IMR-90 (cell line): Measurements from ENCODE around the gene FKBP6. TPM values are rescaled to one million over a fixed set of nuclear protein-coding genes. Genes with fewer than 3 reads are reported as not detected.

ENCODE experiments used
- ATAC-seq: fragments of 200-7000 bp; cut with Tn5 transposase; 2 replicates; pipeline ENCODE4 v1.9.1; 2020; ENCODE audit warnings: low read depth, mild to moderate bottlenecking, moderate library complexity
- BruUV-seq: library from RNA; stranded (reverse); fragments of 400-500 nt; replicated peaks from 2 replicates; lab custom pipeline; 2021; lab: Mats Ljungman, UMichigan
- CTCF ChIA-PET: fragments of 300-600 bp; formaldehyde crosslinking; extraction: SDS; loops from one replicate; lab custom pipeline; 2021; ENCODE audit warnings: antibody characterized with exemption; lab: Yijun Ruan, JAX
- POLR2A ChIA-PET: fragments of 300-600 bp; sonication (Branson Sonifier 250); formaldehyde crosslinking; loops from one replicate; lab custom pipeline; 2022; ENCODE audit warnings: antibody characterized with exemption; ENCODE audit not compliant: unreplicated experiment; lab: Charles Lee
- DNase-seq: peaks from one replicate; pipeline ENCODE4 v3.0.0; 2013
- H2AFZ ChIP-seq: replicated peaks from 2 replicates; pipeline ENCODE3; 2013; ENCODE audit warnings: low read length, mild to moderate bottlenecking; ENCODE audit not compliant: poor library complexity
- H2AK5ac ChIP-seq: 2 replicates; pipeline ENCODE4 v1.6.1; 2013; ENCODE audit warnings: low read depth, low read length, inconsistent platforms
- H2AK9ac ChIP-seq: replicated peaks from 2 replicates; pipeline ENCODE3; 2013; ENCODE audit warnings: mild to moderate bottlenecking, low read depth, low read length, moderate library complexity; ENCODE audit not compliant: poor library complexity
- H2BK120ac ChIP-seq: 2 replicates; pipeline ENCODE4 v1.6.1; 2013; ENCODE audit warnings: low read depth, low read length, inconsistent platforms
- H2BK15ac ChIP-seq: 3 replicates; pipeline ENCODE4 v1.6.1; 2013; ENCODE audit warnings: low read depth, low read length, inconsistent platforms
- H2BK20ac ChIP-seq: 2 replicates; pipeline ENCODE4 v1.6.1; 2013; ENCODE audit warnings: low read depth, mild to moderate bottlenecking, inconsistent platforms, low read length, moderate library complexity
- H2BK5ac ChIP-seq: 2 replicates; pipeline ENCODE4 v1.6.1; 2013; ENCODE audit warnings: mild to moderate bottlenecking, low read depth, low read length, inconsistent platforms; ENCODE audit not compliant: poor library complexity, severe bottlenecking
- H3K14ac ChIP-seq: replicated peaks from 2 replicates; pipeline ENCODE4 v1.6.1; 2013; ENCODE audit warnings: low read depth, low read length, inconsistent platforms
- H3K18ac ChIP-seq: 2 replicates; pipeline ENCODE4 v1.6.1; 2013; ENCODE audit warnings: low read depth, low read length, control low read depth
- H3K23ac ChIP-seq: 2 replicates; pipeline ENCODE4 v1.6.1; 2013; ENCODE audit warnings: low read depth, low read length, inconsistent platforms
- H3K27ac ChIP-seq: 2 replicates; pipeline ENCODE4 v1.5.1; 2013; ENCODE audit warnings: mild to moderate bottlenecking, control low read depth, low read length; ENCODE audit not compliant: insufficient read depth
- H3K27me3 ChIP-seq: 2 replicates; pipeline ENCODE4 v1.6.1; 2013; ENCODE audit warnings: low read length; ENCODE audit not compliant: control insufficient read depth, insufficient read depth
- H3K36me3 ChIP-seq: 2 replicates; pipeline ENCODE4 v1.6.1; 2013; ENCODE audit warnings: low read length, mixed read lengths; ENCODE audit not compliant: control insufficient read depth, insufficient read depth
- H3K4ac ChIP-seq: 2 replicates; pipeline ENCODE4 v1.6.1; 2013; ENCODE audit warnings: low read depth, low read length, inconsistent platforms
- H3K4me1 ChIP-seq: 2 replicates; pipeline ENCODE4 v1.6.1; 2013; ENCODE audit warnings: low read length, mixed read lengths; ENCODE audit not compliant: control insufficient read depth, insufficient read depth
- H3K4me2 ChIP-seq: 2 replicates; pipeline ENCODE4 v1.6.1; 2013; ENCODE audit warnings: low read depth, mild to moderate bottlenecking, control low read depth, low read length, moderate library complexity
- H3K4me3 ChIP-seq: 2 replicates; pipeline ENCODE4 v1.5.1; 2013; ENCODE audit warnings: low read depth, mild to moderate bottlenecking, control low read depth, low read length, moderate library complexity; ENCODE audit not compliant: insufficient read depth
- H3K56ac ChIP-seq: 2 replicates; pipeline ENCODE4 v1.6.1; 2013; ENCODE audit warnings: low read length, inconsistent platforms; ENCODE audit not compliant: insufficient read depth; ENCODE audit errors: extremely low read depth
- H3K79me1 ChIP-seq, 2 experiments: 2 replicates each; pipeline ENCODE4 v1.6.1; 2013; ENCODE audit warnings: low read length in 2 of 2, inconsistent platforms in 1 of 2, low read depth in 1 of 2
- H3K9ac ChIP-seq: 2 replicates; pipeline ENCODE4 v1.6.1; 2013; ENCODE audit warnings: low read depth, low read length, control low read depth
- H3K9me1 ChIP-seq: 2 replicates; pipeline ENCODE4 v1.6.1; 2013; ENCODE audit warnings: low read length, inconsistent platforms; ENCODE audit not compliant: insufficient read depth
- H3K9me3 ChIP-seq: 2 replicates; pipeline ENCODE4 v1.6.1; 2013; ENCODE audit warnings: low read length; ENCODE audit not compliant: control insufficient read depth, insufficient read depth
- H4K20me1 ChIP-seq: 2 replicates; pipeline ENCODE4 v1.6.1; 2013; ENCODE audit warnings: low read length, inconsistent platforms; ENCODE audit not compliant: insufficient read depth
- H4K5ac ChIP-seq: 2 replicates; pipeline ENCODE4 v1.6.1; 2013; ENCODE audit warnings: mild to moderate bottlenecking, low read depth, low read length, control low read depth
- H4K8ac ChIP-seq, 2 experiments: 2 replicates each; pipeline ENCODE4 v1.6.1; 2013; ENCODE audit warnings: low read depth in 2 of 2, low read length in 2 of 2, control low read depth in 1 of 2, inconsistent platforms in 1 of 2
- H4K91ac ChIP-seq: 2 replicates; pipeline ENCODE4 v1.6.1; 2013; ENCODE audit warnings: low read depth, low read length, inconsistent platforms; ENCODE audit not compliant: insufficient read depth
- BHLHE40 ChIP-seq: fragments of 150-350 bp; IDR thresholded peaks from 2 replicates; pipeline ENCODE4 v1.6.1; 2016; ENCODE audit warnings: mild to moderate bottlenecking, low read depth, low read length
- CEBPB ChIP-seq: IDR thresholded peaks from 2 replicates; pipeline ENCODE4 v1.6.1; 2012; ENCODE audit warnings: low read depth, low read length, improper control_type of control experiment
- CHD1 ChIP-seq: IDR thresholded peaks from 2 replicates; pipeline ENCODE4 v1.6.1; 2012; ENCODE audit warnings: low read depth, low read length, improper control_type of control experiment
- CTCF ChIP-seq: conservative IDR thresholded peaks from 2 replicates; pipeline ENCODE4 v1.5.1; 2012; ENCODE audit warnings: mild to moderate bottlenecking, low read depth, low read length, improper control_type of control experiment
- ELK1 ChIP-seq: fragments of 150-350 bp; IDR thresholded peaks from 2 replicates; pipeline ENCODE4 v1.6.1; 2016; ENCODE audit warnings: low read depth, mild to moderate bottlenecking, low read length, moderate library complexity, borderline replicate concordance
- MAZ ChIP-seq: IDR thresholded peaks from 2 replicates; pipeline ENCODE4 v1.6.1; 2012; ENCODE audit warnings: low read depth, mild to moderate bottlenecking, low read length, improper control_type of control experiment, moderate library complexity, borderline replicate concordance
- NFE2L2 ChIP-seq: fragments of 150-350 bp; IDR thresholded peaks from 2 replicates; pipeline ENCODE4 v1.6.1; 2016; ENCODE audit warnings: low read depth, mild to moderate bottlenecking, low read length
- POLR2A ChIP-seq: IDR thresholded peaks from 2 replicates; pipeline ENCODE4 v1.6.1; 2012; ENCODE audit warnings: mild to moderate bottlenecking, low read depth, low read length
- RAD21 ChIP-seq: IDR thresholded peaks from 2 replicates; pipeline ENCODE4 v1.6.1; 2012; ENCODE audit warnings: low read length, improper control_type of control experiment
- RCOR1 ChIP-seq: IDR thresholded peaks from 2 replicates; pipeline ENCODE4 v1.6.1; 2012; ENCODE audit warnings: mild to moderate bottlenecking, low read length, improper control_type of control experiment; ENCODE audit not compliant: insufficient replicate concordance
- RFX5 ChIP-seq: IDR thresholded peaks from 2 replicates; pipeline ENCODE4 v1.8.0; 2012; ENCODE audit warnings: low read depth, mild to moderate bottlenecking, low read length, moderate library complexity
- SMC3 ChIP-seq: fragments of 150-350 bp; IDR thresholded peaks from 2 replicates; pipeline ENCODE4 v1.6.1; 2016; ENCODE audit warnings: low read depth, mild to moderate bottlenecking, antibody characterized with exemption, low read length, moderate library complexity
- USF2 ChIP-seq: fragments of 150-350 bp; IDR thresholded peaks from 2 replicates; pipeline ENCODE4 v1.6.1; 2017; ENCODE audit warnings: mild to moderate bottlenecking, antibody characterized with exemption, low read length, low read depth
- WGBS, 2 experiments: methylation state at CpG; one replicate each; pipeline versions ENCODE4 v1.1.5 to v1.1.7; 2013; ENCODE audit warnings: missing lambda C conversion rate in 2 of 2; ENCODE audit not compliant: insufficient read length in 1 of 2; ENCODE audit errors: extremely low coverage in 2 of 2; 5-methylcytosine and 5-hydroxymethylcytosine counted together
- dilution Hi-C: fragments of 300-500 bp; cut with HindIII; formaldehyde crosslinking; loops from one replicate; pipeline ENCODE4 v1.14.3; 2018; ENCODE audit warnings: low sequenced_read_pairs; ENCODE audit not compliant: unreplicated experiment
- in situ Hi-C: fragments of 300-500 bp; cut with MboI; formaldehyde crosslinking; loops from 3 replicates; pipeline ENCODE4 v1.14.3; 2019; ENCODE audit warnings: low sequenced_read_pairs, inconsistent platforms, mixed read lengths
- intact Hi-C: fragments of 100-400 bp; cut with micrococcal nuclease; formaldehyde crosslinking; loops from 2 replicates; pipeline ENCODE4 v1.10.0; 2022
- polyA plus RNA-seq, 3 experiments: library from polyadenylated mRNA; depleted of rRNA; stranded (reverse); fragments of >200 nt; gene quantifications; 2 replicates each; pipeline ENCODE4 v1.2.3, GENCODE V29; 2012; ENCODE audit warnings: low replicate concordance in 1 of 3
- total RNA-seq: library from RNA; depleted of rRNA; stranded (reverse); fragments of >200 nt; gene quantifications from 2 replicates; pipeline ENCODE4 v1.2.3, GENCODE V29; 2012

FKBP6 gene
- total and polyA plus RNA-seq, 2 of the 4 experiments (the other 2 are of a cell fraction) = not detected

GRCh38 chr7:73308074-73308664, 19.8 kb upstream of the FKBP6 start:
- intact Hi-C loops = no loop called here
- 0% methylated on average over 1 of the region's 43 CpGs; no CpG with 5 or more reads in 1 of the 2 experiments for WGBS, 2 experiments
- Histone ChIP-seq H2BK5ac (no peak overlapping the region), H3K79me1 (peaks cover 13 to 32% of the 10 kb centered on the region in 2 experiments), H3K18ac (no peak overlapping the region), H3K4me2 (peak overlapping the region; percentile 76), H4K8ac (peak overlapping the region; percentile 98 to 100), H4K91ac (peak overlapping the region; percentile 82; the same call in 1 of the 2 replicates), H3K9me1 (peaks cover 9% of the 10 kb centered on the region; the same call in 1 of the 2 replicates), H2BK20ac (no peak overlapping the region), H2AK5ac (peak overlapping the region; percentile 86; the same call in 1 of the 2 replicates), H3K9me3 (no peaks in the 10 kb centered on the region), H3K14ac (peak overlapping the region; percentile 30), H3K27ac (peak overlapping the region; percentile 63), H3K23ac (no peak overlapping the region), H2AFZ (peak overlapping the region; percentile 93), H3K9ac (peak overlapping the region; percentile 71), H3K36me3 (peaks cover 22% of the 10 kb centered on the region), H2BK15ac (no peak overlapping the region), H4K20me1 (no peaks in the 10 kb centered on the region), H2AK9ac (peak overlapping the region; percentile 84), H3K56ac (no peak overlapping the region), H3K4me1 (peaks cover 3% of the 10 kb centered on the region; the same call in 1 of the 2 replicates), H3K27me3 (no peaks in the 10 kb centered on the region), H3K4me3 (peak overlapping the region; percentile 68), H4K5ac (peak overlapping the region; percentile 93), H3K4ac (peak overlapping the region; percentile 90), H2BK120ac (peak overlapping the region; percentile 1; the same call in 1 of the 2 replicates)
- dilution Hi-C loops = no loop called here
- CTCF ChIA-PET = no interaction called here
- BruUV-seq = no TSS peak
- in situ Hi-C loops = no loop called here
- ATAC-seq (peak; percentile 59), DNase-seq (no peak)
- POLR2A ChIA-PET = no interaction called here
- TF ChIP-seq RAD21 (no peak), POLR2A (no peak), MAZ (no peak), CHD1 (no peak), RFX5 (no peak), SMC3 (no peak), CEBPB (no peak), ELK1 (no peak), RCOR1 (no peak), CTCF (no peak), BHLHE40 (no peak), USF2 (no peak), NFE2L2 (no peak)
